Coronary artery (tissue), 2 donors: Measurements from ENCODE around the gene PRKCD.

Experiments
- DNase-seq: peaks from one replicate; pipeline ENCODE4 v3.0.0-alpha.2; 2017; ENCODE audit warnings: low spot score
- H3K27ac ChIP-seq, 2 donors: fragments of 200-600 bp; sonication (generic); one replicate each; pipeline ENCODE4 v1.5.1; 2016 to 2019
- H3K4me3 ChIP-seq: fragments of 200-600 bp; sonication (generic); 2 replicates; pipeline ENCODE4 v1.5.1; 2016; ENCODE audit warnings: mild to moderate bottlenecking, moderate library complexity
- CTCF ChIP-seq: fragments of 200-600 bp; sonication (generic); IDR thresholded peaks from one replicate; pipeline ENCODE4 v1.5.1; 2019; ENCODE audit warnings: antibody characterized with exemption

Gene PRKCD

GRCh38 chr3:53181024-53181371 is 20.0 kb downstream of the PRKCD start:
- Histone ChIP-seq H3K4me3 (no peak overlapping the region), H3K27ac (no peak overlapping the region)
- no peak for DNase-seq
- no peak for TF ChIP-seq CTCF

GRCh38 chr3:53181528-53181927 is 20.5 kb downstream of the PRKCD start:
- DNase-seq, result no peak
- Histone ChIP-seq H3K27ac (no peak overlapping the region), H3K4me3 (no peak overlapping the region)
- no peak for TF ChIP-seq CTCF

GRCh38 chr3:53182764-53183355 is 21.9 kb downstream of the PRKCD start:
- Histone ChIP-seq H3K27ac (no peak overlapping the region), H3K4me3 (no peak overlapping the region)
- DNase-seq, result no peak
- no peak for TF ChIP-seq CTCF

GRCh38 chr3:53183514-53183913 is 22.5 kb downstream of the PRKCD start:
- Histone ChIP-seq H3K27ac (no peak overlapping the region), H3K4me3 (no peak overlapping the region)
- TF ChIP-seq CTCF, result no peak
- DNase-seq, result no peak

GRCh38 chr3:53184701-53185100 is 23.7 kb downstream of the PRKCD start:
- no peak overlapping the region for H3K4me3 ChIP-seq
- no peak for TF ChIP-seq CTCF
- no peak for DNase-seq
- H3K27ac ChIP-seq, result no peak overlapping the region

GRCh38 chr3:53185761-53186465 is 24.9 kb downstream of the PRKCD start:
- DNase-seq, result no peak
- Histone ChIP-seq H3K27ac (no peak overlapping the region), H3K4me3 (no peak overlapping the region)
- no peak for TF ChIP-seq CTCF

- H3K27ac ChIP-seq, result no peak overlapping the region
- DNase-seq, result no peak
- H3K4me3 ChIP-seq, result no peak overlapping the region
- no peak for TF ChIP-seq CTCF
Observed at GRCh38 chr3:53186726-53187125, 25.7 kb downstream of the PRKCD start.
